Lung microvascular endothelial cell (primary cell): ENCODE data around the gene DLD. TPM values are rescaled to one million over a fixed set of nuclear protein-coding genes. Genes with fewer than 3 reads are reported as not detected.
"Not testable (repeated sequence)": the region's sequence is repeated elsewhere in the genome, so short reads cannot be mapped to it uniquely, and the experiment has no call there.

ENCODE experiments used
- DNase-seq, 2 donors: peaks; one replicate each; pipeline versions ENCODE4 v3.0.0 to v3.0.0-alpha.2; 2010; ENCODE audit warnings: low read depth in 2 of 2
- total RNA-seq: library from RNA; depleted of rRNA; stranded (reverse); fragments of >200 nt; gene quantifications from 2 replicates; pipeline ENCODE4 v1.2.1, GENCODE V29; 2014

Gene DLD, protein sequence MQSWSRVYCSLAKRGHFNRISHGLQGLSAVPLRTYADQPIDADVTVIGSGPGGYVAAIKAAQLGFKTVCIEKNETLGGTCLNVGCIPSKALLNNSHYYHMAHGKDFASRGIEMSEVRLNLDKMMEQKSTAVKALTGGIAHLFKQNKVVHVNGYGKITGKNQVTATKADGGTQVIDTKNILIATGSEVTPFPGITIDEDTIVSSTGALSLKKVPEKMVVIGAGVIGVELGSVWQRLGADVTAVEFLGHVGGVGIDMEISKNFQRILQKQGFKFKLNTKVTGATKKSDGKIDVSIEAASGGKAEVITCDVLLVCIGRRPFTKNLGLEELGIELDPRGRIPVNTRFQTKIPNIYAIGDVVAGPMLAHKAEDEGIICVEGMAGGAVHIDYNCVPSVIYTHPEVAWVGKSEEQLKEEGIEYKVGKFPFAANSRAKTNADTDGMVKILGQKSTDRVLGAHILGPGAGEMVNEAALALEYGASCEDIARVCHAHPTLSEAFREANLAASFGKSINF
- total RNA-seq = 39.3 and 43.8 TPM in 2 replicates

DNA sequence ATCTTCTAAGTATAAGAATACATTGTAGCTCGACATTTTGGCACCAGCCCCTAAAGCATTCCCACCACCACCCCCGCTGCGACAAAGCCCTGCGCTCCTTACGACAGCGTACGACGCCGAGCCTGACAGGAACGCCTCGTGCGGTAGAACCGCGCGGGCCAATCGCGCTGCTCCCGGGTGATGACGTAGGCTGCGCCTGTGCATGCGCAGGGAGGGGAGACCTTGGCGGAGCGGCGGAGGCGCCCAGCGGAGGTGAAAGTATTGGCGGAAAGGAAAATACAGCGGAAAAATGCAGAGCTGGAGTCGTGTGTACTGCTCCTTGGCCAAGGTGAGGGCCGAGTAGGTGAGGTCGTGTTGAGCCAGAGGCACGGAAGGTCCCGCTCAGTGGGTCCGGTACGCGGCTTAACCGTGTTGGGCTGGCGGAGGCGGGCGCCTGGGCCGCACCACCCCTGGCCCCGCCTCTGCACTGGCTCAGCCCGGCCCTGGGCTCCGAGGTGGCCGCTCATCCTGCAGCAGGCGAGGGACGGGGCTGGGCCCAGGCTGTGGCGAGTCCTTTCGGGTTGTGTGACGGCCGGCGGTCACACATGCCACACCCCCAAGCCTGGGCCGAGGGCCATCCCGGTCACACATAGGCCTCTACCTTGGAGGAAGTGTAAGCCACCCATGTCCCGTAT lies at the start of gene DLD:
DLD (plus strand) TSS at position 222 of the 674 bp plus-strand sequence; CDS start at position 290, 68 bp downstream.
- DNase-seq = peak; percentile 94 to 95

DNA sequence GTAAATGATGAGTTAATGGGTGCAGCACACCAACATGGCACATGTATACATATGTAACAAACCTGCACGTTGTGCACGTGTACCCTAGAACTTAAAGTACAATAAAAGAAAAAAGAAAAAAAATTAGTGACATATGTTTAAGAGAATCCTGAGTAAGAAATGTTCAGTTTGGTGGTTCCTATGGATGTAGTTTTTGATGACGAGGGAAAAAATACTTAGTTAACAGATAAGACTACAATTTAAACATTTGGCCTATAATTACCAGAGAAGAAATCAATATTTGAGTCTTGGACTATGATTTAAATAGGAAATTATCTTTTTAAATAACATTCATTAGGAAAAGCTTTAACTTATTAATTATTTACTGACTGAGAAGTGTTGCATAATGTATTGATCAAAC lies 48.8 kb upstream of the DLD start:
- no peak for DNase-seq

DNA sequence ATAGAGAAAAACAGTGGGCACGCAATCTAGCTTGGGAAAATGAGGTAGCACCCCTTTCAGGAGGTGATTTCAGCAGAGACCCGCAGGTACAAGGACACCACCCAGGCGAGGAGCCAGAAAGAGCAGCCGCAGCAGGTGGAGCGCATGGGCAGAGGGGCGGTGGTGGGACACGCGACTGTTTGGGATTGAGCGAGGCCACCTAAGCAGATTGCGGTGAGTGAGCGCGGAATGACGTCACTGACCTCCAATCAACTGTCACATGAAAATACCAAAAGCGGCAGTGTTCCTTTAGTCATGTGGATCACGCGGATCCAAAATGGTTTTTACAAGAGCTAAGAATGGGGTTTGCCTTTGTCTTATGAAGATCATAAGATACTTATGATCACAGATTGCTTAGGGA lies 47.8 kb upstream of the DLD start:
- DNase-seq = no peak

DNA sequence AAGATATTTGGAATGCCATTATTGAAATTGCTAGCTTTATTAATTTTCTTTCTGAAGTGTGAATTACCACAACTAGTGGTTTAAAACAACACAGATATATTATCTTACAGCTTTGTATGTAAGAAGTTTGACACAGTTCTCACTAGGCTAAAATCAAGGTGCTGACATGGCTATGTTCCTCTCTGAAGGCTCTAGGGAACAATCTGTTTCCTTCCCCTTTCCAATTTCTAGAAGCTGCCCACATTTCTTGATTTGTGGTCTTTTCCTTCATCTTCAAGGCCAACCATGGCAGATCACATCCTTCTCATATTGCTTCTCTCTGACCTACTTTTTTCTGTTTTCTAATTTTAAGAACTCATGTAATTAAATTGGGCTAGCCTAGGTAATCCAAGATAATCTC lies 44.7 kb upstream of the DLD start:
- DNase-seq = no peak

DNA sequence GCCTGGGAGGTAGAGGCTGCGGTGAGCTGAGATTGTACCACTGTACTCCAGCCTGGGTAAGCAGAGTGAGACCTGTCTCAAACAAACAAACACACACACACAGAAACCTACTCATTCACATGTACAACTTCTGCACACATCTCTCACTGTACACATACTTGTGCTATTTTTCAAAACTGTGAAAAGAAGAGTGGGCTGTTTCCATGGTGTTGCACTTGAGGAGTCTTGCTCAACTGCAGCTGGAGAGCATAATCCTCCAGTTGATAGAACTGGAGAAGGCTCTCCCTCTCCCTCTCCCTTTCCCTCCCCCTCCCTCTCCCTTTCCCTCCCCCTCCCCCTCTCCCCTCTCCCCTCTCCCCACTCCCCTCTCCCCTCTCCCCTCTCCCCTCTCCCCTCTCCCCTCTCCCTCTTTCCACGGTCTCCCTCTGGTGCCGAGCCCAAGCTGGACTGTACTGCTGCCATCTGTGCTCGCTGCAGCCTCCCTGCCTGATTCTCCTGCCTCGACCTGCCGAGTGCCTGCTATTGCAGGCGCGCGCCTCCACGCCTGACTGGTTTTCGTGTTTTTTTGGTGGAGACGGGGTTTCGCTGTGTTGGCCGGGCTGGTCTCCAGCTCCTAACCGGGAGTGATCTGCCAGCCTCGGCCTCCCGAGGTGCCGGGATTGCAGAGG lies 43.7 kb upstream of the DLD start:
- no peak for DNase-seq

DNA sequence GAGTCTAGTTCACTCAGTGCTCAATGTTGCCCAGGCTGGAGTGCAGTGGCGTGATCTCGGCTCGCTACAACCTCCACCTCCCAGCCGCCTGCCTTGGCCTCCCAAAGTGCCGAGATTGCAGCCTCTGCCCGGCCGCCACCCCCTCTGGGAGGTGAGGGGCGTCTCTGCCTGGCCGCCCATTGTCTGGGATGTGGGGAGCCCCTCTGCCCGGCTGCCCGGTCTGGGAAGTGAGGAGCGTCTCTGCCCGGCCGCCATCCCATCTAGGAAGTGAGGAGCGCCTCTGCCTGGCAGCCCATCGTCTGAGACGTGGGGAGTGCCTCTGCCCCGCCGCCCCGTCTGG lies 43.2 kb upstream of the DLD start:
- DNase-seq = not testable (repeated sequence)

DNA sequence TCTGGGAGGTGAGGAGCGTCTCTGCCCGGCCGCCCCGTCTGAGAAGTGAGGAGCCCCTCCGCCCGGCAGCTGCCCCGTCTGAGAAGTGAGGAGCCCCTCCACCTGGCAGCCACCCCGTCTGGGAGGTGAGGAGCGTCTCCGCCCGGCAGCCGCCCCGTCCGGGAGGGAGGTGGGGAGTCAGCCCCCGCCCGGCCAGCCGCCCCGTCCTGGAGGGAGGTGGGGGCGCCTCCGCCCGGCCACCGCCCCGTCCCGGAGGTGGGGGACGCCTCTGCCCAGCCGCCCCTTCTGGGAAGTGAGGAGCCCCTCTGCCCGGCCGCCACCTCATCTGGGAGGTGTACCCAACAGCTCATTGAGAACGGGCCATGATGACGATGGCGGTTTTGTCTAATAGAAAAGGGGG lies 42.8 kb upstream of the DLD start:
- DNase-seq = not testable (repeated sequence)

DNA sequence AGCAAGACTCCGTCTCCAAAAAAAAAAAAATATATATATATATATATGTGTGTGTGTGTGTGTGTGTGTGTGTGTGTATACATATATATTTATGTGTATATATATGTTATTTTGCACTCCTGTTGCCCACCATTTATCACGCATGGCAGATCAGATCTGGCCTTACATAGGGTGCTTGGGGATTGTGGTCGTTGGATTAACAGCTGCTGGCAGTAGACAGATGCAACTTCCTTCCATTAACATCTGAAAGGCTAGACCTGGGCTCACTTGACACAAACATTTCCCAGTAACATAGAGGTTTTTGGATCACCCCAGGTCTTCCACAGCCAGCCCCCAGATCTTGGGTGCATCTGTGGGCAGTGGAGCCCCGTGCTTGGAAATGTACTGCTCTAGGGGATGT lies 40.8 kb upstream of the DLD start:
- DNase-seq = no peak

DNA sequence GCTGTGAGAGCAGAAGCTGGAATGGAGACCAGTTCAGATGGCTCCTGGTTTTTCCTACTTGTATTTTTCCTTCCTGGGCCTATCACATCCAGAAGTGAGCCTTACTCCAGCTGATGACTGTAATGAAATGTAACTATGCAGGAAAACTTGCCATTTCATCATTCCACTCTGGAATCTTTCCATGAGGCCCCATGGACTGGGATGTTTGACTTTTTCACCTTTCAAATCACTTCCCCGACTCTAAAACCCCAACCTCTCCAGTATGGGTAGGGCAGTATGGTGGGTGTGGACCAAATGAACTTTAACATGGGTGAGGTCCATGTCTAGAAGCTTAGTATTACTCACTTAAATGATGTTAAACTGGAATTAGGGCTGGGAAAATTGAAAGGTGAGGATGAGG lies 40.3 kb upstream of the DLD start:
- DNase-seq = no peak

DNA sequence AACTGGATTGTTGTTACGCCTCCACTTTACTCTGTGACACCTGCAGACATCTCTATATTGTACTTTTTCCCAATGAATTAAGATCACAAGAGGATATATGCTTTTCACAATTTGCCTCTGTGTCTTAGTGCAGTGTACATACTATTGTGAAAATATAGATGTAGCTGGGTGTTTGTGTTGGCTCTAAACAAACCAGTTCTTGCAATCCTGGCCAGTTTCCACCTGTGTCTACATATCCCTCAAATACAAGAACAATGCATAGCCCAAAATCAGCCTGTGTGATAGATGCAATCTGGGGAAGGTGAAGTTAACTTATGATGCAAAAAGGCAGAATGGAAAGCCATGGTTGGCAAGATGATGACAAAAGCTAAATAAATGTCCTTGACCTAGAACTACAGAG lies 36.5 kb upstream of the DLD start:
- DNase-seq = peak in 1 of 2 donors; percentile 15

DNA sequence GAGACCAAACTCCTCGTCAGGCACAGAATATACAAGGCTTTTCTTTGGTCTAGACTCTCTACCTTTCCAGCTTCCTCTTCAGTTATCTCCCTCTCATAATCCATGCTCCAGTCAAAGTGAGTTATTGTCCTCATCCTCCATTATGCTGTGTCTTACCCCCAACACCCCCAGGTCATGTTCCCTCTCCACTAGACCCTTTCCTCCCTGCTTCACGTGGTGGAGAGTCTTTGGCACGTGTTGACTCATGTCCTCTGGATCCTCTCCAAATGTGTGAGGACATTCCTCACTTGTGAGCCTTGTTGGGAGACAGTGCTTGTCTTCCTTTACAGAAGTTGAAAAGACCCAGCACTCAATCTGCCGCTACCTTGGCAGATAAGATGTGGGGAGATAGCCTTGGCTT lies 36.0 kb upstream of the DLD start:
- peak in 1 of 2 donors; percentile 17 for DNase-seq

DNA sequence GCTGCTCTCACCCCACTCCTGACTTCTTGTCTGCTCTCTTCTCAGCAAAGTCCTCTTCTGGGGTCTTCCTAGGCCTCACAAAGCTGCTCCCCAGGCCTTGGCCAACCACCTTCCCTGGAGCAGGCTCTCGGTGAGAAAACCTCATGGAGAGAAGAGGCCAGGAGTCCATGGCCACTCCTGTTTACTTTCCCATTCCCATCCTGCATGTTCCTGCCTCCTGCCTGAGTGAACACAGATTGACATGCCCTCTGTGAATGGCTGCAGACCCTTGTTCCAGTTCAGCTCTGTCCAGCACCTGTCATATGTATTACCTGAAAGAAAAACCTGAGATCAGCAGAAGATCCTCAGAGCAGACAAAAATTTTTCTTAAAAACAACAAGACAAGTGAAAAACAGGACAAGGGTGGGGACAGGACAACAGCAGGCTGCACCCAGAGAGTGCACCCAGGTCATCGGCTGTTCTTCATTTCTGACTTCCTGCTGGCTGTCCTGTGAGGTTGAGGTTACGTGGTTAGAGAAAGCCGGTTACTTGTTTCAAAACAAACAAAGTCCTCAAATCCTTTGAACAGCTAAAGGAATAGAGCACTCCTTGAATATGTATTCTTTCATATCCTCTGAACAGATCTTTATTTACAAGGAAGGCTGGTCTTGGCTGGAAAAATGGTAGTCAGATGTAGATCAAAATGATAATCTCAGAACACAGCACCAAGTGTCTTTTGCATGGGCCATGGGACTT lies 34.0 kb upstream of the DLD start:
- DNase-seq = peak in 1 of 2 donors; percentile 10

DNA sequence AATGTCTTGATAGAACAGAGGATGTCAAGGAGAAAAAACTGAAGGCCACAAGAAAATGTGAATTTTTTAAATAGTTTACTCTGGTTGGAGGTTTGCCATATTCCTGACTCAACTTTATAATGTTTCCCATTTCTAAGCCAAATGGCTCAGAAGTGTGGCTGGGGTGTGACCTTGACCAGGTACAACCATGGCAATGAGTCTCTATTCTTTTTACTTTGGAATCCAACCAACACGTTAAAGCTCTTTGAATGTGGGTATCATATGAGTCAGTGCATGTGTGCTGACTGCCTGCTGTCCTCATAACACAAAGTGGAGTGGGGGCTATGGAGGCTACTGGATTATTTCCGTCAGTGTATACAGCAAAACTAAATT lies 33.5 kb upstream of the DLD start:
- DNase-seq = peak; percentile 51 to 77

DNA sequence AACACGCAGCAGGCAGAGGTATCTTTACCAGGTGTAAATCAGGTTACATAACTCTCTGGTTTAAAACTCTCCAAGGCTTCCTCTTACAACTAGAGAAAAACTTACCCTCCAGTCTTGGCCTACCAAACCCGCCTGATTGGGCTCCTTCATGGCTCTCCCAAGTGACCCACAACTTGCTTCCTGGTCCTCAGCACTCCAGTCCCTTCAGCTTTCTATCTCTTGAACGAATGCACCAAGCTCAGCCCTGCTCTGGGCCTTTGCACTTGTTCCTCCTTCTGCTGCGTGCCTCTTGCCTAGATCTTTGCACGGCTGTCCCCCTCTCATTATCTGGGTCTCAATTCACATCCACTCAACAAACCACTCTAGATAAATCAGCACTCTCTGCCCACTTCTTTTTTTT lies 32.7 kb upstream of the DLD start:
- DNase-seq = no peak

DNA sequence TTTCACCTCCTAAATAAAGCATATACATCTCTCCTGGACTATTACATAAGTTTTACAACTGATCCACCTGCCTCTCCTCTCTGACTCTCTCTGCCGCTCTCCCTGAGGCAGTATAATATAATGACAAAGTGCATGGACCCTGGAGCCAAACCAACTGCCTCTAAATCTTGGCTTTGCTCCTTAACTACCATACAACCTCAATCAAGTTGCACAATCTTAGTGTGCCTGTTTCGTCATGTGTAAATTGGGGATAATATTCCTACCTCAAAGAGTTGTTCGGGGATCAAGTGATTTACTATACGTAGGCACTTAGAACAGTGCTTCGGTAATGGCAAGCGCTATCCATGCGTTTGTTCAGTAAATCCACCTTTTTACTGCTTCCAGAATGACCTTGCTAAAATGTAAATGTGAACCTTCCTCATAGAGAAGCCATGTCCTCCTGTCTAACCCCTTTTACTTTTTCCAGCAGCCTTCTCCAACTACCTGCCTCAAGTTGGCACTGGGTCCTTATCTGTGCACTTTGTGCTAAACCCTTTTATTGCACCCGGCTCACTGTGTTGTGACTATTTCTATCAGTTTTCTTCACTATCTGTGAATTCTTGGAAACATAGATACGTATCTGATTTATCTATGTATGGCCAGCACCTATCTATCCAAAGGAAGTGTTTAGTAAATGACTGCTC lies 30.6 kb upstream of the DLD start:
- DNase-seq = no peak

DNA sequence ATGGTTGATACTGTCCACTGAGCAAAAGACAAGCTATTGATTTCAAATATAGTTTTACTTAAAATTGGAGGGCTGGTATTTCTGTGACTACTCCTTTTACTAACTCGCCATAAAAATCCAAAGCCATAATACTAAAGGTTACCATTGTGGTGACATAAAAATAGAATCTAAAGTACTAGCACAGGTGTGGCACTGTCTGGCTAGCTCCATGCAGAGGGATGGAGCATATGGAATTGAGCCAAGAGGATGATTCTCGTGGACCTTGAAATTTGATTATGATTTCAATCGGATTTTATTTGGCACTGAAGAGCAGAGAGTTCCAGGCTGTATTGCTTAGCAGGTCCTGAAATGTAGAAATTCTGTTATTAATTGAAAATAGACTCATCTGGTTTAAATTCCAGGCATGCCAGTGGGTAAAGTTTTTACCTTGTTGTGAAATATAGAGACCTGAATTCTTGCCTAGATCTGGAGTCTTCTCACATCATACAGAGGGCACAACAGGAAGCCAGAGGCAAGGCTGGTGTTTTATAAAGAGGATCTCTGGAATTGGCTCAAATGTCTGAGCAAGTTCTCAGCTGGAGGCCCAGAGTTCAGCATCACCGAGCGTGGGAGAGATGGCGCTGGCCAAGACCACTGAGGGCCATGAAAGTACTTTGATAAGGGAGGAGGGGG lies 29.9 kb upstream of the DLD start:
- DNase-seq = no peak

DNA sequence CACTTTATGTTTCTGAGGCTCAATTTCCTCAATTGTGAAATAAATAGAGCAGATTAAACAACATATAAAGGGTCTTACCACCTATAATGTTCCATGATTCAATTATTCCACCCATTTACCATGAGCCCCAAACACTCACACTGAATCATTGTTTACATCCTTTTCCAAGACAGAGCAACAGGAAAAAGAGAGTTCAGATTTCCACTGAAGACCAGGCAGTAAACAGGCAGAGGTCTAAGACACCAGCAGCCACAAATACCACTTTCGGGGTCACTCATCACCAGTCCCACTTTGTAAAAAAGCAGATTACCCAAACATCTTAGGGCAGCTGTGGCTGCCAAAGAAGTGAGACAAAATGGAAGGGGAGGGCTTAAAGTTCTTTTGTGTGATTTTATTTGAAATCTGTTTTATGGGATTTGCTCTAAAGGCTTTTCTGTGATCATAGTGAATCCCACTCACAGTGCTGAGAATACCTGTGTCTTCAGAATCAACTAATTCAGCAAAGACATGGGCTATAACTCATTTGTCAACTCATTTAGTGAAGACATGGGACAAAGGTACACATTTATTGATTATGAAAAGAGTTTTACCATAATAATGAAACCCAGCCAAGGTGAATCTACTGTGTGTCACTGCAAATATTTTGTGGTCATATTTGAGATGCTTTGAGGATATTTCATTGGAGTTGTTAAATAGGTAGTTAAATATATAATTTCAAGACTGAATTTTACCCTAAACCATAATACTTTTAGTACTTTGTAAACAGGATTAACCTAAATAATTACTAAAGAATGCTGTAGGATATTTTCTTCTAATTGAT lies 24.8 kb upstream of the DLD start:
- DNase-seq = peak; percentile 13 to 56

DNA sequence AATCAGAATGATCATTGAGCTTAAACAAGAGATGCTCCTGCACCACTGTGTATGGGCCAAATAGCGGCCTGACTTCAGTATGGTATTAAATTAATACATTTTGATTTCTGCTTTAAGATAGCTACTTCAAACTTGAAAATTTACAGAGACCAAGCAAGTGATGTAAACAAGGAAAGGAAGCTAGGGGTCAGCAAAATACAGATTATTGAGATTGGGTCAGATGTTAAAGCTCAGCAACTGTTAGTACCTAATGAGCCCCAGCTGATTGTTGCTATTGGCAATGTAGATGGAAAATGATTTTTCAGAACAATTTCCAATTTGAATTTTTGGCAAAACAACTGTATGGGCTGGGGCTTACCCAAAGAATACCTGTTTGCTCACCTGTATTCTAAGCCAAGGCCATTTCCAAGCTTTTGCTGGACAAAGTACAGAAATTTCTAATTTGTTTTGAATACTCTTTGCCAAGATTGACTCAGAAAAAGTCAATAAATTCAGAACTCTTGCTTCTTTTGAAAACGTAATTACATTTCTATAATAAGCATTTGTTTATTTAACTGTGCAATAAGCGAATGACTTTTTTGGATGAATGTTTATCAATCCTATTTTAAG lies 23.0 kb upstream of the DLD start:
- peak in 1 of 2 donors; percentile 7 for DNase-seq

DNA sequence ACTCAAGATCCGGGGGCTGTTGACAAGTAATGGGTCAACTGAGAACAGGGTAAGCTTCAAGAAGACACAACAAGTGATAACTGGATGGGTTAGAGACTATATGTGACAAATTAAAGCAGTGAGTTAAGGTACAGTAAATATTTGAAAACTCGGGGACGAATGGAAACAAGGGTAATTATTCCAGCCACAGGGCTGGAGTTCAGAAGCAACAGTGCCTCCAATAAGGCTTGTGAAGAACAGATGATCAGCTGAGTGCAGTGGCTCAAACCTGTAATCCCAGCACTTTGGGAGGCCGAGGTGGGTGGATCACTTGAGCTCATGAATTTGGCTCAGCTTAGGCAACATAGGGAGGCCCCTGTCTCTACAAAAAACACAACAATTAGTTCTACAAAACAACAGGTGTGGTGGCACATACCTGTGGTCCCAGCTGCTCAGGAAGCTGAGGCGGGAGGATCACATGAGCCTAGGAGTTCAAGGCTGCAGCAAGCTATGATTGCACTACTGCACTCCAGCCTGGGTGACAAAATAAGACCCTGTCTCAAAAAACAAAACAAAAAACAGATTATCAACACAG lies 20.5 kb upstream of the DLD start:
- DNase-seq = no peak
